ENCODE data around the gene CHCHD10.

CHCHD10 gene

GRCh38 chr22:23778577-23778900, 10.8 kb upstream of the CHCHD10 start:
- no peak for DNase-seq (ENCODE audit: low spot score)
- H2BK120ac ChIP-seq (ENCODE audit: low read depth, low read length), result no peak overlapping the region
- no peak overlapping the region for H3K14ac ChIP-seq (ENCODE audit: low read length)
- no peak overlapping the region for H3K18ac ChIP-seq (ENCODE audit: low read length)
- H2BK5ac ChIP-seq (ENCODE audit: low read length), result no peak overlapping the region
- H3K9me3 ChIP-seq (replicated peaks in 1 of 2; ENCODE audit: control insufficient read depth in 2 of 2, insufficient read depth in 1 of 2, low read depth in 1 of 2, low read length in 2 of 2), result no peaks in the 10 kb centered on the region
- H2BK12ac ChIP-seq (ENCODE audit: low read length), result peak overlapping the region; percentile 99
- peak overlapping the region; percentile 92 for H2BK15ac ChIP-seq (ENCODE audit: low read length)
- peak overlapping the region; percentile 60 for H3K9ac ChIP-seq (ENCODE audit: low read depth, low read length, poor library complexity)
- H3K4me1 ChIP-seq (ENCODE audit: control insufficient read depth in 2 of 2, insufficient read depth in 1 of 2, low read depth in 1 of 2, low read length in 2 of 2), result peaks cover under 1 to 6% of the 10 kb centered on the region in 2 donors
- peak overlapping the region; percentile 43 for H4K8ac ChIP-seq (ENCODE audit: low read depth, low read length)
- no CpG with 5 or more reads among the region's 3 CpGs for WGBS, 2 donors (ENCODE audit: extremely low coverage in 2 of 2, insufficient read length in 2 of 2, insufficient replicate concordance in 1 of 2)
- H2AK5ac ChIP-seq (ENCODE audit: low read depth, low read length), result peak overlapping the region; percentile 92
- H3K79me1 ChIP-seq (ENCODE audit: low read depth, low read length), result peaks cover 3% of the 10 kb centered on the region
- no peak overlapping the region for H2AFZ ChIP-seq (ENCODE audit: low read length)
- no peak overlapping the region for H3K4me3 ChIP-seq (ENCODE audit: low read length in 2 of 2)
- peaks cover 0 to 7% (median 7%) of the 10 kb centered on the region in 3 experiments for H3K27me3 ChIP-seq (ENCODE audit: control insufficient read depth in 3 of 3, insufficient read depth in 3 of 3, low read depth in 1 of 3, low read length in 3 of 3)
- no peak overlapping the region for H3K23ac ChIP-seq (ENCODE audit: low read depth, low read length, poor library complexity)
- H3K36me3 ChIP-seq (replicated peaks in 1 of 2; ENCODE audit: control insufficient read depth in 2 of 2, insufficient read depth in 2 of 2, low read length in 2 of 2), result no peaks in the 10 kb centered on the region
- H3K4me2 ChIP-seq (ENCODE audit: insufficient read depth, low read length, poor library complexity, severe bottlenecking), result no peak overlapping the region
- peak overlapping the region; percentile 84 for H3K4ac ChIP-seq (ENCODE audit: low read length)
- no peak overlapping the region for H4K91ac ChIP-seq (ENCODE audit: low read depth, low read length, poor library complexity)
- no peak overlapping the region for H3K27ac ChIP-seq (replicated peaks; ENCODE audit: low read length)

DNA sequence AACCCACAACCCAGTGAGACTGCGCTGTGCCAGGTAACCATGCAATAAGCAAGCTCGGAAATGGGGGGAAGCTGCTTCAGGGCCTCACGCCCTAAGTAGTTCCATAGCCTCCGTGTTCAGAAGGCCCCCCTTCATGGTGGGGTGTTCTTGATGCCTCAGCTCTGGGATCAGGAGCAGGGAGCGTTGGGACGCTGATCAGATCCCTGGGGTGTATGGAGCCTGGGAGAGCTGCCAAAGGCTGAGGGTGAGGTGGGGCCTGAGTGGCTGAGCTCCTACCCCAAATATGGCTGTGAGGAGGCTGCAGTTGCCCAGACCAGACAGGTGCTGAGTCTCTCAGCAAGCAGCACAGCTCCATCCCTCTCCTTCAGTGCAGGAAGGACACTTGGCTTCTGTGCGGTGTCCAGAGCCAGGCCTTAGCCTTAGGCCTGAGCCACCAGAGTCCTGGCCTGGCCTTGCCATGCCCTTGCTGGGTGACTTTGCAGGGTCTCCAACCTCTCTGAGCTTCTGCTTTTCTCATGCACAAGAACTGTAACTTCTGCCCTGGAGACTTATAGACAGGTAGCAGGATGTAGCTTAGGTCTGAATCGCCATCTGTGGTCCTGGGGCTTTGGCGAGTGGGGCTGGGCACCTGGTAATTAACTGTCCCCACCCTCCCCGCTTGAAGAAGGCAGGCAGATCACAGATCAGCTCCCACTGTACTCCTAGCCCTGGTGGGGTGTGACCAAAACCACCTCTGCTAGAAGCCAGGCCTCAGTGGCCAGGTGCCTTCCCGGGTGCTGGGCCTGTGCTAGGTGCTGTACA, 10.2 kb upstream of the CHCHD10 start:
- H3K9me3 ChIP-seq (replicated peaks in 1 of 2; ENCODE audit: control insufficient read depth in 2 of 2, insufficient read depth in 1 of 2, low read depth in 1 of 2, low read length in 2 of 2), result no peaks in the 10 kb centered on the region
- peak overlapping the region; percentile 46 for H3K18ac ChIP-seq (ENCODE audit: low read length)
- no peak overlapping the region for H3K23ac ChIP-seq (ENCODE audit: low read depth, low read length, poor library complexity)
- H3K36me3 ChIP-seq (replicated peaks in 1 of 2; ENCODE audit: control insufficient read depth in 2 of 2, insufficient read depth in 2 of 2, low read length in 2 of 2), result no peaks in the 10 kb centered on the region
- H3K79me1 ChIP-seq (ENCODE audit: low read depth, low read length), result peaks cover 3% of the 10 kb centered on the region
- WGBS, 2 donors (ENCODE audit: extremely low coverage in 2 of 2, insufficient read length in 2 of 2, insufficient replicate concordance in 1 of 2), result no CpG with 5 or more reads among the region's 11 CpGs
- no peak overlapping the region for H2BK120ac ChIP-seq (ENCODE audit: low read depth, low read length)
- no peak for DNase-seq (ENCODE audit: low spot score)
- H3K4ac ChIP-seq (ENCODE audit: low read length), result peak overlapping the region; percentile 84
- peak overlapping the region; percentile 92 for H2BK15ac ChIP-seq (ENCODE audit: low read length)
- H3K27me3 ChIP-seq (ENCODE audit: control insufficient read depth in 3 of 3, insufficient read depth in 3 of 3, low read depth in 1 of 3, low read length in 3 of 3), result peaks cover 0 to 13% (median 13%) of the 10 kb centered on the region in 3 experiments
- no peak overlapping the region for H3K4me2 ChIP-seq (ENCODE audit: insufficient read depth, low read length, poor library complexity, severe bottlenecking)
- no peak overlapping the region for H3K9ac ChIP-seq (ENCODE audit: low read depth, low read length, poor library complexity)
- H3K4me1 ChIP-seq (ENCODE audit: control insufficient read depth in 2 of 2, insufficient read depth in 1 of 2, low read depth in 1 of 2, low read length in 2 of 2), result peaks cover 6 to 11% of the 10 kb centered on the region in 2 donors
- H3K14ac ChIP-seq (ENCODE audit: low read length), result no peak overlapping the region
- H2AFZ ChIP-seq (ENCODE audit: low read length), result no peak overlapping the region
- H4K91ac ChIP-seq (ENCODE audit: low read depth, low read length, poor library complexity), result no peak overlapping the region
- H2BK5ac ChIP-seq (ENCODE audit: low read length), result no peak overlapping the region
- no peak overlapping the region for H3K27ac ChIP-seq (replicated peaks; ENCODE audit: low read length)
- H3K4me3 ChIP-seq (ENCODE audit: low read length in 2 of 2), result no peak overlapping the region
- H2AK5ac ChIP-seq (ENCODE audit: low read depth, low read length), result peak overlapping the region; percentile 89
- H2BK12ac ChIP-seq (ENCODE audit: low read length), result peak overlapping the region; percentile 99
- H4K8ac ChIP-seq (ENCODE audit: low read depth, low read length), result peak overlapping the region; percentile 96

- H2BK12ac ChIP-seq (ENCODE audit: low read length), result no peak overlapping the region
- peaks cover 2% of the 10 kb centered on the region for H3K79me1 ChIP-seq (ENCODE audit: low read depth, low read length)
- H4K91ac ChIP-seq (ENCODE audit: low read depth, low read length, poor library complexity), result no peak overlapping the region
- no peak overlapping the region for H2AFZ ChIP-seq (ENCODE audit: low read length)
- H3K36me3 ChIP-seq (replicated peaks in 1 of 2; ENCODE audit: control insufficient read depth in 2 of 2, insufficient read depth in 2 of 2, low read length in 2 of 2), result no peaks in the 10 kb centered on the region
- H3K14ac ChIP-seq (ENCODE audit: low read length), result no peak overlapping the region
- DNase-seq (ENCODE audit: low spot score), result no peak
- H3K9me3 ChIP-seq (replicated peaks in 1 of 2; ENCODE audit: control insufficient read depth in 2 of 2, insufficient read depth in 1 of 2, low read depth in 1 of 2, low read length in 2 of 2), result no peaks in the 10 kb centered on the region
- no peak overlapping the region for H2BK5ac ChIP-seq (ENCODE audit: low read length)
- no CpG with 5 or more reads among the region's 3 CpGs for WGBS, 2 donors (ENCODE audit: extremely low coverage in 2 of 2, insufficient read length in 2 of 2, insufficient replicate concordance in 1 of 2)
- H4K8ac ChIP-seq (ENCODE audit: low read depth, low read length), result no peak overlapping the region
- H3K4me2 ChIP-seq (ENCODE audit: insufficient read depth, low read length, poor library complexity, severe bottlenecking), result no peak overlapping the region
- no peak overlapping the region for H3K18ac ChIP-seq (ENCODE audit: low read length)
- peaks cover 12 to 18% of the 10 kb centered on the region in 2 donors for H3K4me1 ChIP-seq (ENCODE audit: control insufficient read depth in 2 of 2, insufficient read depth in 1 of 2, low read depth in 1 of 2, low read length in 2 of 2)
- no peak overlapping the region for H2BK120ac ChIP-seq (ENCODE audit: low read depth, low read length)
- H3K23ac ChIP-seq (ENCODE audit: low read depth, low read length, poor library complexity), result no peak overlapping the region
- H2BK15ac ChIP-seq (ENCODE audit: low read length), result no peak overlapping the region
- peaks cover 0 to 14% (median 13%) of the 10 kb centered on the region in 3 experiments for H3K27me3 ChIP-seq (ENCODE audit: control insufficient read depth in 3 of 3, insufficient read depth in 3 of 3, low read depth in 1 of 3, low read length in 3 of 3)
- H3K9ac ChIP-seq (ENCODE audit: low read depth, low read length, poor library complexity), result peak overlapping the region; percentile 10
- H3K27ac ChIP-seq (replicated peaks; ENCODE audit: low read length), result no peak overlapping the region
- no peak overlapping the region for H3K4me3 ChIP-seq (ENCODE audit: low read length in 2 of 2)
- peak overlapping the region; percentile 29 for H2AK5ac ChIP-seq (ENCODE audit: low read depth, low read length)
- H3K4ac ChIP-seq (ENCODE audit: low read length), result no peak overlapping the region
Observed at GRCh38 chr22:23775779-23776375, 8.1 kb upstream of the CHCHD10 start.

DNA sequence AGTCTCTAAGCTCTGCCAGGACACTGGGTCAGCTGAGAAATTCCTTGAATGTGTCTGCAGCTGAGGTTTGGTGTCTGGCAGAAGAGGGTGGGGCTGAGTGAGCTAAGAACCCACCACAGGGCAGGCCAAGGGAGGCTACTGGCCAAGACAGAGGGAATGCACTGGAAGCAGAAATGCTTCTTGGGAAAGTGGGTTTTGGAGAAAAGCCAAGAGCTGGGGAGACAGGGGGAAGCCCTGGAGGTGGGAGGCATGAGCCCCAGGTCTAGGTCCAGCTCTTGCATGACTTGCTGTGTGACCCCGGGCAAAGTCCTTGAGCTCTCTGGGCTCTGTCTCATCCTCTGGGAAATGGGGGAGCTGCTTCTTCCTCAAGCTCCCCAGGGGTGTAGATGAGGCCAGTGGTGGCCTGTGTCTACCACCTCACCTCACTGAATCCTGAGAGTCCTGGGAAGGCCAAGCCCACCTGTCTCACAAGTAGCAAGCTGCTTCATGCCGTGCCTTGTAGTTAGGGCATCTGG, 7.2 kb upstream of the CHCHD10 start:
- no peak overlapping the region for H3K18ac ChIP-seq (ENCODE audit: low read length)
- H2AK5ac ChIP-seq (ENCODE audit: low read depth, low read length), result peak overlapping the region; percentile 2
- no peak overlapping the region for H3K23ac ChIP-seq (ENCODE audit: low read depth, low read length, poor library complexity)
- no peak overlapping the region for H3K4me2 ChIP-seq (ENCODE audit: insufficient read depth, low read length, poor library complexity, severe bottlenecking)
- no peaks in the 10 kb centered on the region for H3K9me3 ChIP-seq (replicated peaks in 1 of 2; ENCODE audit: control insufficient read depth in 2 of 2, insufficient read depth in 1 of 2, low read depth in 1 of 2, low read length in 2 of 2)
- H2BK12ac ChIP-seq (ENCODE audit: low read length), result no peak overlapping the region
- H2BK120ac ChIP-seq (ENCODE audit: low read depth, low read length), result no peak overlapping the region
- no peak overlapping the region for H4K91ac ChIP-seq (ENCODE audit: low read depth, low read length, poor library complexity)
- no peak overlapping the region for H3K14ac ChIP-seq (ENCODE audit: low read length)
- no peak overlapping the region for H3K27ac ChIP-seq (replicated peaks; ENCODE audit: low read length)
- peaks cover 12 to 18% of the 10 kb centered on the region in 2 donors for H3K4me1 ChIP-seq (ENCODE audit: control insufficient read depth in 2 of 2, insufficient read depth in 1 of 2, low read depth in 1 of 2, low read length in 2 of 2)
- no peak overlapping the region for H2BK15ac ChIP-seq (ENCODE audit: low read length)
- no peak overlapping the region for H2AFZ ChIP-seq (ENCODE audit: low read length)
- DNase-seq (ENCODE audit: low spot score), result no peak
- H3K4me3 ChIP-seq (ENCODE audit: low read length in 2 of 2), result no peak overlapping the region
- no peak overlapping the region for H3K4ac ChIP-seq (ENCODE audit: low read length)
- no peaks in the 10 kb centered on the region for H3K36me3 ChIP-seq (replicated peaks in 1 of 2; ENCODE audit: control insufficient read depth in 2 of 2, insufficient read depth in 2 of 2, low read length in 2 of 2)
- H3K79me1 ChIP-seq (ENCODE audit: low read depth, low read length), result peaks cover 2% of the 10 kb centered on the region
- no peak overlapping the region for H4K8ac ChIP-seq (ENCODE audit: low read depth, low read length)
- peaks cover 0 to 14% (median 13%) of the 10 kb centered on the region in 3 experiments for H3K27me3 ChIP-seq (ENCODE audit: control insufficient read depth in 3 of 3, insufficient read depth in 3 of 3, low read depth in 1 of 3, low read length in 3 of 3)
- WGBS, 2 donors (ENCODE audit: extremely low coverage in 2 of 2, insufficient read length in 2 of 2, insufficient replicate concordance in 1 of 2), result no CpG with 5 or more reads among the region's 2 CpGs
- H3K9ac ChIP-seq (ENCODE audit: low read depth, low read length, poor library complexity), result no peak overlapping the region
- no peak overlapping the region for H2BK5ac ChIP-seq (ENCODE audit: low read length)
